GM12878 (cell line): ENCODE results near the gene SORCS2. TPM values are rescaled to one million over a fixed set of nuclear protein-coding genes. Genes with fewer than 3 reads are reported as not detected.

Source experiments
- ATF2 ChIP-seq: IDR thresholded peaks from 2 replicates; pipeline ENCODE4 v1.6.1; 2012; ENCODE audit warnings: low read length, inconsistent platforms
- ATF3 ChIP-seq: IDR thresholded peaks from 2 replicates; pipeline ENCODE4 v1.6.1; 2011; ENCODE audit warnings: low read depth, mild to moderate bottlenecking, low read length, moderate library complexity, borderline replicate concordance; ENCODE audit errors: extremely low read depth
- BHLHE40 ChIP-seq, 2 experiments: fragments of 450-650 bp in 1 of 2; IDR thresholded peaks; 2 replicates each; pipeline ENCODE4 v1.6.1; 2011 to 2017; ENCODE audit warnings: low read depth in 2 of 2, borderline replicate concordance in 1 of 2, improper control_type of control experiment in 1 of 2, low read length in 1 of 2, mild to moderate bottlenecking in 1 of 2
- DPF2 ChIP-seq: fragments of 450-650 bp; IDR thresholded peaks from 2 replicates; pipeline ENCODE4 v1.6.1; 2017; ENCODE audit warnings: mild to moderate bottlenecking
- EP300 ChIP-seq, 2 experiments: fragments of 150-350 bp in 1 of 2; IDR thresholded peaks; 2 replicates each; pipeline ENCODE4 v1.6.1; 2011 to 2012; ENCODE audit warnings: low read depth in 2 of 2, low read length in 2 of 2, borderline replicate concordance in 1 of 2, improper control_type of control experiment in 1 of 2, inconsistent platforms in 1 of 2; ENCODE audit not compliant: control insufficient read depth in 1 of 2
- FOXK2 ChIP-seq: fragments of 450-650 bp; IDR thresholded peaks from 2 replicates; pipeline ENCODE4 v1.6.1; 2017; ENCODE audit warnings: mild to moderate bottlenecking, moderate library complexity
- GABPA ChIP-seq: IDR thresholded peaks from 2 replicates; pipeline ENCODE4 v1.6.1; 2014; ENCODE audit warnings: antibody characterized with exemption, low read depth, mild to moderate bottlenecking, inconsistent platforms
- HDAC6 ChIP-seq: fragments of 200-600 bp; sonication (generic); IDR thresholded peaks from one replicate; pipeline ENCODE4 v1.8.0; 2017; ENCODE audit warnings: antibody characterized with exemption; ENCODE audit not compliant: unreplicated experiment
- IRF4 ChIP-seq: IDR thresholded peaks from 2 replicates; pipeline ENCODE4 v1.6.1; 2011; ENCODE audit warnings: low read depth, low read length
- IRF5 ChIP-seq: fragments of 450-650 bp; IDR thresholded peaks from 2 replicates; pipeline ENCODE4 v1.6.1; 2017; ENCODE audit warnings: borderline replicate concordance
- MEF2A ChIP-seq: IDR thresholded peaks from 2 replicates; pipeline ENCODE4 v1.6.1; 2011; ENCODE audit warnings: low read depth, mild to moderate bottlenecking, low read length, moderate library complexity; ENCODE audit not compliant: insufficient read depth
- MEF2B ChIP-seq: fragments of 450-650 bp; IDR thresholded peaks from 2 replicates; pipeline ENCODE4 v1.6.1; 2018; ENCODE audit warnings: mild to moderate bottlenecking, moderate library complexity; ENCODE audit not compliant: partially characterized antibody, poor library complexity, severe bottlenecking
- PAX5 ChIP-seq: IDR thresholded peaks from 2 replicates; pipeline ENCODE4 v1.6.1; 2011; ENCODE audit warnings: low read depth, low read length, borderline replicate concordance
- RCOR1 ChIP-seq: conservative IDR thresholded peaks from 2 replicates; pipeline ENCODE4 v1.6.1; 2012; ENCODE audit warnings: low read depth, low read length, improper control_type of control experiment
- SP1 ChIP-seq: IDR thresholded peaks from one replicate; pipeline ENCODE4 v1.6.1; 2011; ENCODE audit warnings: low read depth, low read length
- USF1 ChIP-seq: IDR thresholded peaks from 2 replicates; pipeline ENCODE4 v1.6.1; 2011; ENCODE audit warnings: borderline replicate concordance, low read depth, mild to moderate bottlenecking, moderate library complexity, mixed read lengths, low read length; ENCODE audit not compliant: insufficient read depth; ENCODE audit errors: extremely low read length
- ZNF217 ChIP-seq: fragments of 450-650 bp; IDR thresholded peaks from 2 replicates; pipeline ENCODE4 v1.6.1; 2017; ENCODE audit warnings: antibody characterized with exemption, mild to moderate bottlenecking
- ZNF274 ChIP-seq: IDR thresholded peaks from one replicate; pipeline ENCODE4 v1.8.0; 2011; ENCODE audit not compliant: insufficient read length, insufficient read depth
- ZNF384 ChIP-seq: IDR thresholded peaks from 2 replicates; pipeline ENCODE4 v1.6.1; 2012; ENCODE audit warnings: low read depth, mild to moderate bottlenecking, low read length, improper control_type of control experiment, borderline replicate concordance
- ZNF592 ChIP-seq: fragments of 450-650 bp; IDR thresholded peaks from 2 replicates; pipeline ENCODE4 v1.6.1; 2017; ENCODE audit warnings: mild to moderate bottlenecking, moderate library complexity
- ZSCAN29 ChIP-seq: fragments of 450-650 bp; IDR thresholded peaks from 2 replicates; pipeline ENCODE4 v1.6.1; 2017; ENCODE audit warnings: mild to moderate bottlenecking, moderate library complexity
- polyA plus RNA-seq, 11 experiments: library from polyadenylated mRNA; depleted of rRNA in 4 of 11; unstranded in 6 of 11; stranded (reverse) in 5 of 11; fragments of >200 nt; fragmentation: Nextera tagmentation in 4 of 11; fragmentation: Illumina TruSeq in 1 of 11; extraction: Ambion mirVana in 4 of 11; extraction: Trizol in 1 of 11; gene quantifications; 1 replicate in 1 of 11; 2 replicates in 10 of 11; pipeline versions ENCODE4 v1.2.1 to v1.2.3, GENCODE V29; 2011 to 2016; ENCODE audit warnings: inconsistent platforms in 2 of 11, missing spikeins in 2 of 11, low read depth in 1 of 11
- total RNA-seq, 4 experiments: library from RNA; depleted of rRNA in 3 of 4; stranded (reverse); fragments of >200 nt in 3 of 4; fragmentation: Illumina TruSeq in 1 of 4; extraction: Trizol in 1 of 4; gene quantifications; 2 replicates each; pipeline versions ENCODE4 v1.2.1 to v1.2.3, GENCODE V29; 2013 to 2021

Gene SORCS2
- total and polyA plus RNA-seq, 10 of the 15 experiments (the other 5 are each of a cell fraction or from before 2014, with no cell fraction given): 0.01 to 0.15 (median 0.05) TPM; not detected in 5

GRCh38 chr4:7254736-7255487 is 62.6 kb downstream of the SORCS2 start (continued):
- TF ChIP-seq EP300 (IDR thresholded peaks at IDR 0.05; ENCODE audit: borderline replicate concordance in 1 of 2, control insufficient read depth in 1 of 2, low read depth in 2 of 2, low read length in 2 of 2) (no peak), USF1 (no peak), IRF5 (no peak), PAX5 (peak; percentile 65; the same call in 1 of the 2 replicates), IRF4 (peak; percentile 94), ZNF217 (no peak), HDAC6 (no peak), DPF2 (peak; percentile 56; the same call in 1 of the 2 replicates), ZSCAN29 (no peak), RCOR1 (no peak), MEF2B (peak; percentile 99), FOXK2 (no peak), ATF2 (peak; percentile 50; the same call in 1 of the 2 replicates), ZNF384 (no peak), BHLHE40 (IDR thresholded peaks at IDR 0.05; ENCODE audit: borderline replicate concordance in 1 of 2, low read depth in 2 of 2, low read length in 1 of 2) (no peak), SP1 (no peak), MEF2A (no peak), GABPA (no peak), ATF3 (no peak), ZNF274 (no peak), ZNF592 (no peak)
